Suprapubic skin (tissue), 3 donors: Measurements from ENCODE around the gene PRRC2B.

Experiments
- EP300 ChIP-seq: sonication (generic); formaldehyde crosslinking; IDR thresholded peaks from one replicate; pipeline ENCODE4 v1.6.1; 2017; ENCODE audit warnings: antibody characterized with exemption
- POLR2A ChIP-seq, 2 donors: fragments of 450-650 bp; IDR thresholded peaks; one replicate each; pipeline ENCODE4 v1.6.1; 2017; ENCODE audit warnings: antibody characterized with exemption in 2 of 2, mild to moderate bottlenecking in 2 of 2, moderate library complexity in 2 of 2
- TF ChIP-seq, protein P1 (sequence below), 2 donors: fragments of 200-600 bp in 1 of 2; fragments of 450-650 bp in 1 of 2; sonication (generic) in 1 of 2; IDR thresholded peaks; one replicate each; pipeline ENCODE4 v1.5.1; 2016 to 2019; ENCODE audit warnings: antibody characterized with exemption in 2 of 2, mild to moderate bottlenecking in 1 of 2, moderate library complexity in 1 of 2

DNA sequence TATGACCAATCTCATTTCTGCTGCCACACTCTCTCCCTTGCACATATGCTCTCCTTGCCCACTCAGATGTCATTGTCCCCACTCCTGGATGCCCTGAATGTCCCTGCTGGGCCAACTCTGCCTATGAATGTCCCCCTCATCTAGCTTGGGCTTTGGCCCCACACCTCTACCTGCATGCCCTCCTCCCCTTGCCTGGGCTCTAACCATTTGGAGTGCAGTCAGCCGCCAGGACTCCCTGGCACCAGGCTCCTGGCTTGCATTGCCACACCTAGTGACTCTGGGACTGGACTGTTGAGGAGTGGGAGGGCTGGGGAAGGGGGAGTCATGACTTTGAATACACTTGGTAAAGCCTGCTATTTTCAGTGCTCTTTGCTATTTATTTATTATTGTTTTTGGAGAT is 67.3 kb downstream of the PRRC2B start:
- TF ChIP-seq, protein P1, sequence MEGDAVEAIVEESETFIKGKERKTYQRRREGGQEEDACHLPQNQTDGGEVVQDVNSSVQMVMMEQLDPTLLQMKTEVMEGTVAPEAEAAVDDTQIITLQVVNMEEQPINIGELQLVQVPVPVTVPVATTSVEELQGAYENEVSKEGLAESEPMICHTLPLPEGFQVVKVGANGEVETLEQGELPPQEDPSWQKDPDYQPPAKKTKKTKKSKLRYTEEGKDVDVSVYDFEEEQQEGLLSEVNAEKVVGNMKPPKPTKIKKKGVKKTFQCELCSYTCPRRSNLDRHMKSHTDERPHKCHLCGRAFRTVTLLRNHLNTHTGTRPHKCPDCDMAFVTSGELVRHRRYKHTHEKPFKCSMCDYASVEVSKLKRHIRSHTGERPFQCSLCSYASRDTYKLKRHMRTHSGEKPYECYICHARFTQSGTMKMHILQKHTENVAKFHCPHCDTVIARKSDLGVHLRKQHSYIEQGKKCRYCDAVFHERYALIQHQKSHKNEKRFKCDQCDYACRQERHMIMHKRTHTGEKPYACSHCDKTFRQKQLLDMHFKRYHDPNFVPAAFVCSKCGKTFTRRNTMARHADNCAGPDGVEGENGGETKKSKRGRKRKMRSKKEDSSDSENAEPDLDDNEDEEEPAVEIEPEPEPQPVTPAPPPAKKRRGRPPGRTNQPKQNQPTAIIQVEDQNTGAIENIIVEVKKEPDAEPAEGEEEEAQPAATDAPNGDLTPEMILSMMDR (IDR thresholded peaks at IDR 0.05), result no peak
- TF ChIP-seq POLR2A (IDR thresholded peaks at IDR 0.05) (no peak), EP300 (no peak)
